NCI-H1694 (cell line): ENCODE data around the gene ADAMTS18.
"Not testable (repeated sequence)": the region's sequence is repeated elsewhere in the genome, so short reads cannot be mapped to it uniquely, and the experiment has no call there.

Source experiments
- DNase-seq: peaks from one replicate; lab custom pipeline; 2025; lab: John Stamatoyannopoulos, UW

Gene ADAMTS18, protein sequence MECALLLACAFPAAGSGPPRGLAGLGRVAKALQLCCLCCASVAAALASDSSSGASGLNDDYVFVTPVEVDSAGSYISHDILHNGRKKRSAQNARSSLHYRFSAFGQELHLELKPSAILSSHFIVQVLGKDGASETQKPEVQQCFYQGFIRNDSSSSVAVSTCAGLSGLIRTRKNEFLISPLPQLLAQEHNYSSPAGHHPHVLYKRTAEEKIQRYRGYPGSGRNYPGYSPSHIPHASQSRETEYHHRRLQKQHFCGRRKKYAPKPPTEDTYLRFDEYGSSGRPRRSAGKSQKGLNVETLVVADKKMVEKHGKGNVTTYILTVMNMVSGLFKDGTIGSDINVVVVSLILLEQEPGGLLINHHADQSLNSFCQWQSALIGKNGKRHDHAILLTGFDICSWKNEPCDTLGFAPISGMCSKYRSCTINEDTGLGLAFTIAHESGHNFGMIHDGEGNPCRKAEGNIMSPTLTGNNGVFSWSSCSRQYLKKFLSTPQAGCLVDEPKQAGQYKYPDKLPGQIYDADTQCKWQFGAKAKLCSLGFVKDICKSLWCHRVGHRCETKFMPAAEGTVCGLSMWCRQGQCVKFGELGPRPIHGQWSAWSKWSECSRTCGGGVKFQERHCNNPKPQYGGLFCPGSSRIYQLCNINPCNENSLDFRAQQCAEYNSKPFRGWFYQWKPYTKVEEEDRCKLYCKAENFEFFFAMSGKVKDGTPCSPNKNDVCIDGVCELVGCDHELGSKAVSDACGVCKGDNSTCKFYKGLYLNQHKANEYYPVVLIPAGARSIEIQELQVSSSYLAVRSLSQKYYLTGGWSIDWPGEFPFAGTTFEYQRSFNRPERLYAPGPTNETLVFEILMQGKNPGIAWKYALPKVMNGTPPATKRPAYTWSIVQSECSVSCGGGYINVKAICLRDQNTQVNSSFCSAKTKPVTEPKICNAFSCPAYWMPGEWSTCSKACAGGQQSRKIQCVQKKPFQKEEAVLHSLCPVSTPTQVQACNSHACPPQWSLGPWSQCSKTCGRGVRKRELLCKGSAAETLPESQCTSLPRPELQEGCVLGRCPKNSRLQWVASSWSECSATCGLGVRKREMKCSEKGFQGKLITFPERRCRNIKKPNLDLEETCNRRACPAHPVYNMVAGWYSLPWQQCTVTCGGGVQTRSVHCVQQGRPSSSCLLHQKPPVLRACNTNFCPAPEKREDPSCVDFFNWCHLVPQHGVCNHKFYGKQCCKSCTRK (N-terminal part only)

GRCh38 chr16:77434530-77435271, at the start of gene ADAMTS18:
TSS of gene ADAMTS18 (minus strand) at chr16:77435034. CDS start at chr16:77434695, 339 bp downstream.
- DNase-seq = no peak

- DNase-seq = no peak
Measured at GRCh38 chr16:77480681-77481315, 46.0 kb upstream of the ADAMTS18 start.

DNA sequence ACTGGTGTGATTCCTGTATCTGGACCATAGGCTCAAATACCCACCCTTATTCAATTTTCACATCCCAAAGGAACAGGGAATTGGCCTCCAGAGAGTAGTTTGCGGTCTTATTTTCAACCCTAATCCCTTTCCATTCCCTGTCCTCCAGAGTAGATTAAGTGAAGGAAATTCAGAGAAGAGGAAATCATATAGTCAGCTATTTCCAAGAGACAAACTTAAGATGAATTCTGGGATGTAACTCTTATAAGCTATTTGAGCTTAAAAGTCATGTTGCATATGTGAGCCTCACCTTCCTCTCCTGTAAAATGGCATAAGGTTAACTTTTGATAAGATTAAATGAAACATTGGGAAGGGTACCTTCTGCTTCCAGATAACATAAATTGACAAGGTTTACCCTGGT, 37.4 kb upstream of the ADAMTS18 start:
- no peak for DNase-seq

DNA sequence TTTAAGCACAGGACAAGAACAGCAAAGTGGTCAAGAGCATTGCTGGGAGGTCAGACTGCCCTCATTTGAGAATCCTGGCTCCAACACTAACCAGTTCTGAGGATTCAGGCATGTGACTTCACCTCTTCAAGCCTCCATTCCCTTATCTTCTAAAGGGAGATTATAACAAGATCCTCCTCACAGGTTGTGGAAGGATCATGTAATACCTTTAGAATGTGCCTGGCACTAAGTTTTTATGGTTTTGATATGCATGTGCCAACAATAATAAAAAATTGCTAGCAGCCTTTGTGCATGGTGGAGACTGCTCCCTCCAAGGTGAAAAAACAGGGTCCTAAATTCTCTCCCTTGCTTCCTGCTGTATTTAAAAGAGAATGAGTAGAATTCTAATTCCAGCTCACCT, 36.0 kb upstream of the ADAMTS18 start:
- no peak for DNase-seq

DNA sequence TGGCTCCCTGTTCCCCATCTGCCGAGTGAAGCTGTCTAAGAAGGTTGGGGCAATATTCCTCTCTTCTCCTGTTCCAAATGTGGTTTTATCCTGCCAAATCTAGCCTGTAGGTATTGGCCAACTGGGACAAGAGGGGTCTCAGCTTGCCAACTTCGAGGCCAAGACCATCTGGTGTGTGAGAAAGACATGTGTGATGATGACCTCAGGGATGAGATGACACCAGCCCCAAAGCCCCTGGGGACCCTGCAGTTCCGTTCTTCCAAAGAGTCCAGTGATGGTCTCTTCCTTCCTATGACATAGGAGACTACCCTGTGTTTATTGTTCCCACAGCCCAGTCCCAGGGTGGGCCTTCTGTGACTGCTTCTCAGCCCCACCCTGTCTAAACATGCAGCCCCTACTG, 34.8 kb upstream of the ADAMTS18 start:
- DNase-seq = no peak

DNA sequence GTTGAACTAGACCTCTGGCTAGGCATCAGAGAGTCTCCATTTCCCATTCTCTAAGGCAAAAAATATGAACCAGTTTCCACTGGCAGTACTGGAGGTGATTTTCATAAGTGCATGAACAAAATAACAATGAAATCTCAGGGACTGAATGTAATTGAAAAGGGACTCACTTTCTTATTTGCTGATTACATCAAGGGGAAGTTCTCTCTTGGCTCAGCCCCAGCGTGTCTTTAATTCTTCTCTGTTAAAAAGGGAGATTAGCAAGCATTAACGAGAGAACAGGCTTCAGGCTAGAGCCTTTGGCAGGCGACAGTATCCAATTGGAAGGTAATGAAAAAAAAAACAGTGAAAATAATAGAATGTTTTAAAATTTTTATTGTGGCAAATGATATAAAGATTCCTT, 34.0 kb upstream of the ADAMTS18 start:
- no peak for DNase-seq

DNA sequence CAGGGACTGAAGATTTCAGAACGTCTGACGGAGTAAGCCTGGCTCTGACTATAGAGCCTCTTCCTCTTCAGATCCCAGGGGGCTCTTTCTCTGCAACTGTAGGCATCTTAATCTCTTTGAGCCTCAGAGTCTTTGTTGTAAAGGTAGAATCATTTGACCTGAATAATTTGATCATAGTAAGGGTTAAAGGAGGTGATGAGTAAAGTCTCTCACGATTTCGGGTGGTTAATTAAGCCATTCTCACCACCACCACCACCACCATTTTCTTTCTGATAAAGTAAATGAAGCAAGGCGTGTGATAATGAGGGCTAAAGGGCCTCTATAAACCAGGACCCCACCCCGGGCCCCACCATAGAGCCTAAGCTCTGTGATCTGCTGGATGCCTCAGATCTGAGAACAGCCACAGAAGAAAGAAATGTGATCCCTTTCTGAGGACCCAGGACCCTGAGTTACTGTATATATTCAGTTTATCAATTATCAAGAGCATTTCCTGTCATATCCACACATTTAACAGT, 33.0 kb upstream of the ADAMTS18 start:
- DNase-seq = no peak

GRCh38 chr16:77463659-77464058, 28.8 kb upstream of the ADAMTS18 start:
- DNase-seq = not testable (repeated sequence)

DNA sequence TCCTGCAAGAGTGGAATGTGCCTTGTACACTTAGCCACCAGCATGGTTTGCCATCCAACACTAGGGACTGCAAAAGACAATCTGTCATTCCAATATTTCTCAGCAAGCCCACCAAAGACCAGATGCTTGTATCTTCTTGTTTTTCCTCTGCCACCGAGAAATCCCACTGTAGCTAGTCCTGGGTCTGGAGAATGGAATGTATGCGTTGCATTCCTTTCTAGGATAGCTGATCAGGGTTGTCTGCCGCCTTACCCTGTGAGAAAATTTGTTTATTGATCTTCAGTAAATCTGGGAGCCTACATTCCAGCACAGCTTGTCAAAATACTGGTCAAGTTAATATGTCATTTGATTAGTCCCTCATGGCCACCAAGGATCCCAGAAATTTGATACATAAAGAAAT, 28.1 kb upstream of the ADAMTS18 start:
- DNase-seq = no peak

DNA sequence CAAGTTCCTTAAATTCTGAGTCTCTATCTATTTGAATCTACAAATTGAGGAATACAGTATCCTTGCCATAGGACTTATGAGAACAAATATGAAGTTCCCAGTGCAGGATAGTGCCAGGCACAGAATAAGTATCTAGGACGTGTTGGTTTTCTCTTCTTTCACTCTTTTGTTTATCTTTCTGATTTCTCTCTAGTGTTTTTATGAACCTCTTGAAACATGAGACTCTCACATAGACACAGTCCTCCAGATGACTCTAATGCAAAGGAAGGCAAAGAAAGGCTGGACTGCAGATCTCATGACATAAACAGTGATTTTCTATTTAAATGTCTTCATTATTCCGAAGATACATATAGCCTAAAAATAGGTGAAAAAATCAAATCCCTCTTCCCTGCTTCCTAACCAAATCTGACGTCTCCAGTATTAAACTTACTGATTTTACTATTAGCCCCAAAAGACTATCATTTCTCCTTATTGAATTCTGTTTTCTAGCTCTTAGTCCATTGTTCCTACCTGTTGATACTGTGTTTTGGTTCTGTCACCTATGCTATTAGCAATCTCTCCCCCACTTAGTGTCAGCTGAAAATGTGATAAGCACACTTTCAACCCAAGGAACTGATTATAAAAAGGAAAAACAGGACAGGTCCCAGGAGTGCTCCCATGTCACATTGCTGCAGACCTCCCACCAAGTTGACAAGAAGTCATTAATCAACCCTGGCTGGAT, 24.9 kb upstream of the ADAMTS18 start:
- no peak for DNase-seq

DNA sequence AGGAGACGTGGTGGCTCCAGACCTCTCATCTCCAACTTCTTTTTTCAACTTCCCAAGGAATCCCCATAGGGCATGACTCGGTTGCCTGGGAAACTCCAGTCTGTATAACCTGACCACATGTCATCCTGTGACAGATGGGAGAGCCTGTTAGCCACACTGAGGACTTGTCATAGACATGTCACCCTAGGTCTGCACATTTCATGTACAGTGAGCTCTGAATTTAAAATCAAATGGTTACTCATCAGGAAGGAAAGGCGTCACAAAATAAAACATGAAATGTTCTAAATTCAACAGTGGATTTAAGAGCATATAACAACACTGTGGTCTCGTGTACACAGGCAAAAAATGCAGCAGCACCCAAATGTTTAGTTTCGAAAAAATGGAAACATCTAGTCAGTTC, 22.2 kb upstream of the ADAMTS18 start:
- DNase-seq = no peak

DNA sequence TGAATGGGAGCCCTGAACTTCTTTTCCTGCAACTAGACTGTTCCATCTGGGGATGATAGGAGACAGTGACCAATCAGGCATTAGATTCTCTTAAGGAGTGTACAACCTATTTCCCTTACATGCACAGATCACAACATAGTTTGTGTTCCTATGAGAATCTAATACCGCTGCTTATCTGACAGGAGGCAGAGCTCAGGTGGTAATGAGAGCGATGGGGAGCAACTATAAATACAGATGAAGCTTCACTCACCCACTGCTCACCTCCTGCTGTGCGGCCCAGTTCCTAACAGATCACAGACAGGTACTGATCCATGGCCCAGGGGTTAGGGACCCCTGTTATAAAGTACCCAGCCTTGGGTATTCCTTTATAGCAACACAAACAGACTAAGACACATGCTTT, 17.4 kb upstream of the ADAMTS18 start:
- DNase-seq = no peak

DNA sequence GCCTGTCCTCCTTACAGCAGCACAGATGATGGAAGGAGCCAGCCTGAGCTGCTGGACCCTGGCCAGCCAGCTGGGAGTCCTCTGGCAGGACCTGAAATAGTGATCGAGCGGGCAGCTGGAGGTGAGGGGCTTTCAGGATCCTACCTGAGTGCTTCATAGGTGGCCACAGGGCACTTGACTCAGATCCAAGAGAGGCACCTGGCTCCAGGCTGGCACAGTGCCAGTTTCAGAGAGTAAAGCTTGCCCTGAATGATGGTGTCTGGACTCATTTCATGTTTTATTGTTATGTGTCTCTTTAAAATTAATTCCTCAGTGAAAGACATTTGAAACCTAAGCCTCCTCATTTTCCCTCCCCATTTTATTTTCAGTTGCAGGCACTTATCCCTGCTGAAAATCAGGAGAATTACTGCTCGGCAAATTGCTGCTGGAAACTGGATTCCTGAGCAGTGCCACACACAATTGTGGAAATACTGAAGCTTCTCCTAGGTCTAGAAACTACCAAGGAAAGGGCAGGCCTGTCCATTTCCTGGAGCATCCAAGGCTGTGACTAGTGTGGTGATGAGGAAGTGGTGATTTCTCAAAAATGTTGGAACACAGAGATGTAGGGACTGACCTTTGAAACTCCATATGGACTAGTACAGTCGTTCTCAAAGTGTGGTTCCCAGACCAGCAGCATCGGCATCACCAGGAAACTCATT, 16.1 kb upstream of the ADAMTS18 start:
- no peak for DNase-seq

- DNase-seq = no peak
Measured at GRCh38 chr16:77449208-77449607, 14.4 kb upstream of the ADAMTS18 start.

DNA sequence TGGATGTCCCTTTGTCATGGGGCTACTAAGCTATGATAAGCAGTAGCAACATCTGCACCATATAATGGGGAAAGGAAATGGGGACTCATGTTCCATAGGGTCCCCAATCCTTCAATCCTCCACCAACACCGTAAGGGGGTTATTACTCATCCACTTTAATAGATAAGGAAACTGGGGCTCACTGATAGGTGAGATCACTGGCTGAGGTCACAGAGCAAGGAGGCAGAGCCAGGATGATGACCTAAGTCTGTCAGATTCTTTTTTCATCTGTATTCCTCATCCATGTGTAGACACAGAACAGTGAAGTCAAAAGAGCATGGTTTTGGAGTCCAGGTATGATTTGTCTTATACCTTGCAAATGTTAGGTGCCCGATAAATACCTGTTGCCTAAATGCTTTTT, 10.5 kb upstream of the ADAMTS18 start:
- DNase-seq = no peak

DNA sequence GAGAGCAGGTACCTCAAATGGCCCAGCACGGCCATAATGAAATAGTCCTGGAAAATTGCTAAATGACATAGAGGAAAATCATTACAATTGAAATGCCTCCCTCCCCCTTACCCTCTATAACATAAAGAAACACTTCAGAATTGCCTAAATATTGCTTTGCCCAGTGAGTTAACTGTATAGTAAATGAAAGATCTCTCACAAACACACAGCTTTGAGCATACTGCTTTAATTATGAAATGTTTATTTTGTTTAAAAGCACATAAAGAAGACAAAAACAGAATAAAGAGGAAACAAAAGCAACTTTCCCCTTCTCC, 9.3 kb upstream of the ADAMTS18 start:
- no peak for DNase-seq

- DNase-seq = no peak
Measured at GRCh38 chr16:77443357-77444146, 8.7 kb upstream of the ADAMTS18 start.

DNA sequence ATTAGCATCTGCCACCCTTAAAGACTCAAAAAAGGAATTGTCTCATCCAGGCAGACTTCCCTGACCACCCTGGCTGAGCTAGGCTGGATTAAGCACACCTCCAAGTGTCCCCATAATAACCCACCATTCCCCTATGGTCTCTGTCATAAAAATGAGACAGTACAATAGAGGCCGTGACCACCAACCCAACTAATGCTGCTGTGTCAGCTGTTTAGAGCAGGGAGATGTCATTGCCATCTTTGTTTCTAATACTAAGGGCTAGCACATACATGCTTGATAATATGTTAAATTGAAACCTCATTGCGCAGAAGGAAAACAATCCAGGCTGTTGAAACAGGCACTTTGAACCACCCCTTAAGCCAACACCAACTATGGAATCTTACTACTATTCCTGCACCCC, 7.2 kb upstream of the ADAMTS18 start:
- DNase-seq = no peak

GRCh38 chr16:77439106-77439505, 4.3 kb upstream of the ADAMTS18 start:
- DNase-seq = no peak
